T-helper 1 cell treated with Interleukin-12 subunit alpha and Interleukin-12 subunit beta and Interleukin-4 antibody, amounts not matched to agents 30 μg/mL and 1 μg/mL, for 36 hours (primary cell): ENCODE results near the gene CRYBG1.

Source experiments
- H3K27ac Mint-ChIP-seq: one replicate; pipeline ENCODE4 v1.8.0; 2021; ENCODE audit warnings: mild to moderate bottlenecking, mixed read lengths
- H3K27me3 Mint-ChIP-seq: one replicate; pipeline ENCODE4 v1.8.0; 2021; ENCODE audit warnings: low read depth, mixed read lengths
- H3K36me3 Mint-ChIP-seq: one replicate; pipeline ENCODE4 v1.8.0; 2021; ENCODE audit warnings: low read depth, mixed read lengths
- H3K4me1 Mint-ChIP-seq: one replicate; pipeline ENCODE4 v1.8.0; 2021; ENCODE audit warnings: low read depth, mixed read lengths
- H3K4me3 Mint-ChIP-seq: one replicate; pipeline ENCODE4 v1.8.0; 2021; ENCODE audit warnings: mild to moderate bottlenecking, moderate library complexity, mixed read lengths
- H3K9me3 Mint-ChIP-seq: one replicate; pipeline ENCODE4 v1.8.0; 2021; ENCODE audit warnings: mixed read lengths

CRYBG1 gene

GRCh38 chr6:106360410-106360988 lies at the start of gene CRYBG1:
CRYBG1 (plus strand) TSS chr6:106360717; CDS start chr6:106360909, 192 bp downstream.
- peak within 1 kb of the TSS; percentile 77 for H3K4me3 Mint-ChIP-seq
- H3K36me3 Mint-ChIP-seq = no peaks in the 10 kb centered on the region
- H3K9me3 Mint-ChIP-seq = no peaks in the 10 kb centered on the region
- H3K27ac Mint-ChIP-seq = no peak within 1 kb of the TSS
- peaks cover 7% of the 10 kb centered on the region for H3K4me1 Mint-ChIP-seq
- peaks cover 72% of the 10 kb centered on the region for H3K27me3 Mint-ChIP-seq

GRCh38 chr6:106315765-106316374 lies 44.6 kb upstream of the CRYBG1 start:
- H3K36me3 Mint-ChIP-seq = peaks cover 34% of the 10 kb centered on the region
- H3K4me1 Mint-ChIP-seq = peaks cover 51% of the 10 kb centered on the region

GRCh38 chr6:106316375-106316766 lies 44.1 kb upstream of the CRYBG1 start:
- Mint-ChIP-seq H3K9me3 (no peaks in the 10 kb centered on the region), H3K36me3 (peaks cover 29% of the 10 kb centered on the region), H3K27me3 (no peaks in the 10 kb centered on the region), H3K4me3 (peak overlapping the region; percentile 8), H3K27ac (no peak overlapping the region), H3K4me1 (peaks cover 47% of the 10 kb centered on the region)

More at GRCh38 chr6:106315765-106316374, 44.6 kb upstream of the CRYBG1 start:
- Mint-ChIP-seq H3K27ac (no peak overlapping the region), H3K4me3 (no peak overlapping the region), H3K27me3 (no peaks in the 10 kb centered on the region), H3K9me3 (no peaks in the 10 kb centered on the region)

- Mint-ChIP-seq H3K4me1 (peaks cover 42% of the 10 kb centered on the region), H3K27me3 (no peaks in the 10 kb centered on the region), H3K9me3 (no peaks in the 10 kb centered on the region), H3K4me3 (no peak overlapping the region), H3K36me3 (peaks cover 18% of the 10 kb centered on the region), H3K27ac (no peak overlapping the region)
These were observed 42.5 kb upstream of the CRYBG1 start for GRCh38 chr6:106318061-106318460.

GRCh38 chr6:106318851-106319250 lies 41.7 kb upstream of the CRYBG1 start:
- peaks cover 43% of the 10 kb centered on the region for H3K4me1 Mint-ChIP-seq
- H3K9me3 Mint-ChIP-seq = no peaks in the 10 kb centered on the region
- no peaks in the 10 kb centered on the region for H3K27me3 Mint-ChIP-seq
- H3K27ac Mint-ChIP-seq = no peak overlapping the region
- H3K36me3 Mint-ChIP-seq = peaks cover 16% of the 10 kb centered on the region
- no peak overlapping the region for H3K4me3 Mint-ChIP-seq

- Mint-ChIP-seq H3K4me3 (no peak overlapping the region), H3K36me3 (peaks cover 12% of the 10 kb centered on the region), H3K4me1 (peaks cover 45% of the 10 kb centered on the region), H3K27ac (no peak overlapping the region), H3K27me3 (peaks cover 6% of the 10 kb centered on the region), H3K9me3 (no peaks in the 10 kb centered on the region)
These were observed 38.6 kb upstream of the CRYBG1 start for GRCh38 chr6:106321940-106322339.

- H3K27ac Mint-ChIP-seq = peak overlapping the region; percentile 97
- H3K9me3 Mint-ChIP-seq = no peaks in the 10 kb centered on the region
- peaks cover 17% of the 10 kb centered on the region for H3K27me3 Mint-ChIP-seq
- peaks cover 33% of the 10 kb centered on the region for H3K4me1 Mint-ChIP-seq
- peaks cover 9% of the 10 kb centered on the region for H3K36me3 Mint-ChIP-seq
- peak overlapping the region; percentile 98 for H3K4me3 Mint-ChIP-seq
These were observed 35.7 kb upstream of the CRYBG1 start for GRCh38 chr6:106324726-106325335.

- H3K4me1 Mint-ChIP-seq = peaks cover 33% of the 10 kb centered on the region
- peak within 1 kb of the TSS; percentile 98 for H3K4me3 Mint-ChIP-seq
- H3K36me3 Mint-ChIP-seq = peaks cover 9% of the 10 kb centered on the region
- H3K27me3 Mint-ChIP-seq = peaks cover 21% of the 10 kb centered on the region
- H3K27ac Mint-ChIP-seq = peak within 1 kb of the TSS; percentile 97
- H3K9me3 Mint-ChIP-seq = no peaks in the 10 kb centered on the region
These were observed 35.0 kb upstream of the CRYBG1 start, which contains the start of gene ATG5 for GRCh38 chr6:106325336-106326178. ATG5 (minus strand) TSS chr6:106325760; CDS start chr6:106316208, 9,552 bp downstream.

GRCh38 chr6:106334646-106335448 lies 25.7 kb upstream of the CRYBG1 start:
- H3K27ac Mint-ChIP-seq = no peak overlapping the region
- H3K4me1 Mint-ChIP-seq = peaks cover 7% of the 10 kb centered on the region
- H3K27me3 Mint-ChIP-seq = peaks cover 37% of the 10 kb centered on the region
- H3K9me3 Mint-ChIP-seq = no peaks in the 10 kb centered on the region
- no peak overlapping the region for H3K4me3 Mint-ChIP-seq
- H3K36me3 Mint-ChIP-seq = no peaks in the 10 kb centered on the region

- peaks cover 7% of the 10 kb centered on the region for H3K4me1 Mint-ChIP-seq
- H3K4me3 Mint-ChIP-seq = no peak overlapping the region
- no peaks in the 10 kb centered on the region for H3K36me3 Mint-ChIP-seq
- H3K9me3 Mint-ChIP-seq = no peaks in the 10 kb centered on the region
- no peak overlapping the region for H3K27ac Mint-ChIP-seq
- peaks cover 36% of the 10 kb centered on the region for H3K27me3 Mint-ChIP-seq
These were observed 21.0 kb upstream of the CRYBG1 start for GRCh38 chr6:106339334-106340029.

GRCh38 chr6:106347219-106347618 lies 13.3 kb upstream of the CRYBG1 start:
- Mint-ChIP-seq H3K36me3 (no peaks in the 10 kb centered on the region), H3K27ac (no peak overlapping the region), H3K9me3 (no peaks in the 10 kb centered on the region), H3K27me3 (peaks cover 34% of the 10 kb centered on the region), H3K4me3 (no peak overlapping the region), H3K4me1 (no peaks in the 10 kb centered on the region)

GRCh38 chr6:106356378-106356777 lies 4.1 kb upstream of the CRYBG1 start:
- Mint-ChIP-seq H3K4me1 (peaks cover 6% of the 10 kb centered on the region), H3K9me3 (no peaks in the 10 kb centered on the region), H3K36me3 (no peaks in the 10 kb centered on the region), H3K27me3 (peaks cover 80% of the 10 kb centered on the region), H3K27ac (no peak overlapping the region), H3K4me3 (no peak overlapping the region)

- Mint-ChIP-seq H3K27ac (no peak overlapping the region), H3K36me3 (no peaks in the 10 kb centered on the region), H3K4me1 (peaks cover 7% of the 10 kb centered on the region), H3K27me3 (peaks cover 76% of the 10 kb centered on the region), H3K4me3 (peak overlapping the region; percentile 69), H3K9me3 (no peaks in the 10 kb centered on the region)
These were observed 533 bp upstream of the CRYBG1 start for GRCh38 chr6:106359959-106360409.
